ENCODE data around the gene GARIN1A.
"Not testable (repeated sequence)": the region's sequence is repeated elsewhere in the genome, so short reads cannot be mapped to it uniquely, and the experiment has no call there.

GARIN1A gene

DNA sequence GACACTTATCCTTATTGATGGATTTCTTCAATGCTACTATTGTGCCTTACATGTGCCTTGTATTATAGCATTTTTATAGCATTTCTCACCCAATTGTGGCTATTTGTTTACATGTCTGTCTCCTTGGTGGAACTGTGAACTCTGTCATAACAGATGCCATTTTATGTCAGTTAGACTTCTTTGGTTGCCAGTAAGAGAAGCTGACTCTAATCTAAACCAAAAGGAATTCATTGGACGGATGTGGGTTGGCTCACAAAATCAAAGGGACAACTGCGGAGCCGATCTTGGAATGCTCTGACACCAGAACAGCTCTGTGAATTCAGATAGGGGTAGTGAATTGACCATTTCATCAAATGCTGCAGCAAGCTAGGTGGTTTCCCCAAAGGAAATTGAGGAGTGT, 15.0 kb downstream of the GARIN1A start:
- DNase-seq = no peak

DNA sequence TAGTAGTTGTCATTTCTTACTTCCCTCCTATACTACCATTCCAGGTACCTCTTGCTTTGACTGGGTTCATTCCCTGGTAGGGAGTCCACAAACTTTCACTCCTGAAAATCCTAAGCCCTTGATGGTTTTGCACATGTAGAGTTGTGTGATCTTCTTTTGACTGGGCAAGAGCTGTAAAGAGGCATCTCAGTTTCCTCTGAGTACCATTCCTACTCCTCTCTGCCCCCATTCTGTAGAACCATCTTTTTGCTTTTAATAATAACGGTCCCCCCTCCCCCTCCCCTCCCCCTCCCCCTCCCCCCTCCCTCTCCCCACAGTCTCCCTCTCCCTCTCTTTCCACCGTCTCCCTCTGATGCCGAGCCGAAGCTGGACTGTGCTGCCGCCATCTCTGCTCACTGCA, 16.4 kb downstream of the GARIN1A start:
- DNase-seq = no peak

DNA sequence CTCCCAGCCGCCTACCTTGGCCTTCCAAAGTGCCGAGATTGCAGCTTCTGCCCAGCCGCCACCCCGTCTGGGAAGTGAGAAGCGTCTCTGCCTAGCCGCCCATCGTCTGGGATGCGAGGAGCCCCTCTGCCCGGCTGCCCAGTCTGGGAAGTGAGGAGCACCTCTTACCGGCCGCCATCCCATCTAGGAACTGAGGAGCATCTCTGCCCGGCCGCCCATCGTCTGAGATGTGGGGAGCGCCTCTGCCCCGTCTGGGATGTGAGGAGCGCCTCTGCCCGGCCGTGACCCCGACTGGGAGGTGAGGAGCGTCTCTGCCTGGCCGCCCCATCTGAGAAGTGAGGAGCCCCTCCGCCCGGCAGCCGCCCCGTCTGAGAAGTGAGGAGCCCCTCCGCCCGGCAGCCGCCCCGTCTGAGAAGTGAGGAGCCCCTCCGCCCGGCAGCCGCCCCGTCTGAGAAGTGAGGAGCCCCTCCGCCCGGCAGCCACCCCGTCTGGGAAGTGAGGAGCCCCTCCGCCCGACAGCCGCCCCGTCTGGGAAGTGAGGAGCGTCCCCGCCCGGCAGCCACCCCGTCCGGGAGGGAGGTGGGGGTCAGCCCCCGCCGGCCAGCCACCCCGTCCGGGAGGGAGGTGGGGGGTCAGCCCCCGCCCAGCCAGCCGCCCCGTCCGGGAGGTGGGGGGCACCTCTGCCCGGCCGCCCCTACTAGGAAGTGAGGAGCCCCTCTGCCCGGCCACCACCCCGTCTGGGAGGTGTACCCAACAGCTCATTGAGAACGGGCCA, 17.3 kb downstream of the GARIN1A start:
- not testable (repeated sequence) for DNase-seq

DNA sequence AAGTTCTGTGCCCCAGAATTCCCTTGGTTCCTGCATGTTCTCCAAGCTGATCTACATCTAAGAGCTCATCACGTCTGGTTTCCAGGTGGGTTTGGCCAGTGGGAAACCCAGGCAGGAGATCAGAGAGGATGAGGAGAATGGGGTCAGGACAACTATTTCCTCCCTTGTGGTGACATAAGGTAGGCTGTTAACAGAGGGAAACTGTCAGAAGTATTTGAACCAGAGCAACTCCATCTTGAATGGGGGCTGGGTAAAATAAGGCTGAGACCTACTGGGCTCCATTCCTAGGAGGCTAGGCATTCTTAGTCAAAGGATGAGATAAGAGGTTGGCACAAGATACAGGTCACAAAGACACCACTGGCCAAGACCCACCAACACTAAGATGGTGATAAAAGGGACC, 19.1 kb downstream of the GARIN1A start:
- DNase-seq = no peak

DNA sequence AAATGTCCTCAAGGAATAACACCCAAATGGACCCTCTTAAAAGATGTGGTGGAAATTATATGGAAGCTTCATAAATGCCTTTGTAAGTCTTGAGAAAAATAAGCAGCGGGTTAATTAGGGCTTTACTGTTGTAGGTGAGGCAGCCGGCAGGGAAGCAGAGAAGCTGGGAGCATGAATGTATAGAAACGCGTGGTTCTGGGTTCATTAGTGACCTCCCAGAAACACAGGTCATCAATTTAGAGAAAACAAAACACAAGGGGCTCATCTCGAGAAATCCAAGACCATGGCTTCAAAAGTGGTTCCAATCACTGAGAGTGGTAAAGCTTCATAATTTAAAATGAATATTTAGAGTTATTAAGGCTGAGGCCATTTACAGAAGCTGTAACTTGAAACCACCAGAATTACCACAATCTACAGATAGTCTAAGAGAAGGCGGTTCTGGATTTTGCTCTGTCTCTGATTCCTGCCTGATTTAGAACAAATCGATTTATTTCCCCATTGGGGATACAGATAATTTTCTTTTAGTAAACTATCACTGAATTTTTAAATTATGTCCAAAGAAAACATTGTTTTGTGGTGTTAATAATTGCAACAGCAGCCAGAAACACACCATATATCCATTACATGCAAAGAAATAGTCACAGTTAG, 20.7 kb downstream of the GARIN1A start:
- no peak for DNase-seq

DNA sequence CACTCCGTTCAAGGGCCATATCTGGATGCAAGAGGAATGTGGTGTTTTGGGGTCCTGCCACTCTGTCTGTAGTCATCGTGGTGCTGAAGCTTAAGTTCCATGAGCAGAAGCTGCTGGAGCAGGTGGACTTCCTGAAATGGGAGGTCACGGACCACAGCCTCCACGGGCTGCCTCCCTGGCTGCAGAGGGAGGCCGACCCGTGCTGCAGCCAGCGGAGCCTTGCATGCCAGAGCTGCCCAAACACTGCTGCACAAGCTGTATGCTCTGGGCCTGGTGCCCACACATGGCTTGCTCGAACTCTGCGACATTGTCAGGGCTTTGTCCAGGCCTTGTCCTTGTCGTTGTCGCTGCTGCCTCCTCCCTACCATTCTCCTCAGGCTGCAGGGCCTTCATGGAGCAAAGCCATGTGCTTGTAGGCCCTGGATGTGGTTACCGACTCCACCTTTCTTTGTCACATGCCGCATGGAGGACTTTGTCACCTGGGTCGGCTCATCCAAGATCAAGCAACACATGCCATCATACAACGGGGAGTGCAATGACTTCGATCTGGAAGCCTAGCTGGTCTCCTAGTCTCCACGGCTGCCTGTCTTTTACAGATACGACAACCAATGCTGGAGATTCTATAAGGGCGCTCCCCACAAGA, 21.4 kb downstream of the GARIN1A start:
- no peak for DNase-seq

DNA sequence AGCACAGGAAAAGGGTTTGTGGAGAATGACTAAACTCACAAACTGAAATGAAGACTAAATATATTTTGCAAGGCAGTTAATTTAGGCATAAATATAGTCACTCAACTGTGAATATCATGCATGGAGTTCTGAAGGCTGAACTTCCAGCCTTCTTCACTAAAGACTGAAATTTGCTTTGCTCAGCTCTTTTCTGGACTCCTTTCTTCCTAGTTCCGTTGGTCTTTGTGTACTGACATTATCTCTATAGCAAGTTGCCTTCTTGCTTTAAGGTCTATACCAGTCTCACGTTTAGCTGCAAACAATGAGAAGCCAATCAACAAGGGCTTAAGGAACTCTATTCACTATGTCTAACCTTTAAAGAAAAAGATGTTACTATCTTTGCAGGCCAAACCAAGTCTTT, 22.6 kb downstream of the GARIN1A start:
- no peak for DNase-seq

DNA sequence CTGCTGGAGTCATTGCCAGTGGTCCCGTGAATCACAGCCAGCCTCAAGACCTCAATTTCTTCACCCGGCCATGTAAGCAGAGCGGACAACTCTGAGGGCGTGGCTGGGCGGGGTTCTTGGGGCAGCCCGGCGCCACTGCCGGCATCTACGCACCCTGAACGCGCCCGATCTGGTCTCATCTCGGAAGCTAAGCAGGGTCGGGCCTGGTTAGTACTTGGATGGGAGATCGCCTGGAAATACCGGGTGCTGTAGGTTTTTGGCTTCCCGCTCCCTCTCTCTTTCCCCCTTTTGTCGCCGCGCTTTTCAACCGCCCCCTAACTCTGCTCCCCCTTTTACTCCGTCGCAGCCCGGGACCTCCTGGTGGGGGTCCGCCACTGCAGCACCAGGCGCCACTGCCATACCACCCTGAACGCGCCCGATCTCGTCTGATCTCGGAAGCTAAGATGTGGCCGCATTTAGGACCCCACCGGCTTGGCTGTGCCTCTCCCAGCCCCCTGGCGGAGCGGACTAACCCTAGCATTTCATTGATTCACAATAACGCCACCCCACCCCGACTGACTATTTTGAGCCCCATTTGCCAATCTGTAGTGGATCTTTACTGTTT, 25.3 kb downstream of the GARIN1A start:
- no peak for DNase-seq

DNA sequence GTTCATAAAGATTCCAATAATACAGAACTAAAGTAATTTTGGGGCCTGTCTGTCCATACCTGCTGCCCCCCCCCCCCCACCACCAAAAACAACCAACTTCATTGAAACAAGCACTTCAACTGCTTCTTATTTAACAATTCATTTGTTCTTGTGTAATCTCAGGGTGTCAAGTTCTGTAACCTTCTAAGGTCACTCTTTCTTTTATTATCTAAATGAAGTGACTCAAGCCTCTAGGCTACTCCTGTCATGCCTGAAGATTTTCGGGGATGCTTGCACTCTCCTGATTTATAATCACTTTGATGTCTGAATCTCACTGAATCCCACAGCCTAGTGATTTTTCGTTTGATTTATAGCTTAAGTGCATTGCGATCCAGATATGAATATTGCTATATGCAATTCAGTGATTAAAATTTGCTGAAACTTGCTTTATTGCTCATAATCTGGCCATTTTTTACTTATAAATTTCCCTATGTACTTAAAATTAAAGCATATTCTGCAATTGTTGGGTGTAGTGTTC, 27.2 kb downstream of the GARIN1A start:
- DNase-seq = no peak

DNA sequence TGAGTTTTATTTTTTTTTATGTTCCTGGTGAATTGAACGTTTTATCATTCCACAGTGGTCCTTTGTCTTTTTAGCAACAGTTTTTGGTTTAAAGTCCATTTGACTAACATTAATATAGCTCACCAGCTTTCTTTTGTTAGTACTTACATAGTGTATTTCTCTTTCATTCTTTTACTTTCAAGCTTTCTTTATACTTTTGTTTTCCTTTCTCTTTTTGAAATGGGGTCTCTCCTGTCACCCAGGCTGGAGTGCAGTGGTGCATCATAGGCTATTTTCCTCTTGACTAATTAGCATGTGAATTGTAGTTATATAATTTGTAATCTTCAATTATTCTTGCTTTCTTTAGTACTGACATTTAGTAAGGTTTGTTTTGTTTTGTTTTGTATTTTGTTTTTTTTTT, 27.8 kb downstream of the GARIN1A start:
- no peak for DNase-seq

DNA sequence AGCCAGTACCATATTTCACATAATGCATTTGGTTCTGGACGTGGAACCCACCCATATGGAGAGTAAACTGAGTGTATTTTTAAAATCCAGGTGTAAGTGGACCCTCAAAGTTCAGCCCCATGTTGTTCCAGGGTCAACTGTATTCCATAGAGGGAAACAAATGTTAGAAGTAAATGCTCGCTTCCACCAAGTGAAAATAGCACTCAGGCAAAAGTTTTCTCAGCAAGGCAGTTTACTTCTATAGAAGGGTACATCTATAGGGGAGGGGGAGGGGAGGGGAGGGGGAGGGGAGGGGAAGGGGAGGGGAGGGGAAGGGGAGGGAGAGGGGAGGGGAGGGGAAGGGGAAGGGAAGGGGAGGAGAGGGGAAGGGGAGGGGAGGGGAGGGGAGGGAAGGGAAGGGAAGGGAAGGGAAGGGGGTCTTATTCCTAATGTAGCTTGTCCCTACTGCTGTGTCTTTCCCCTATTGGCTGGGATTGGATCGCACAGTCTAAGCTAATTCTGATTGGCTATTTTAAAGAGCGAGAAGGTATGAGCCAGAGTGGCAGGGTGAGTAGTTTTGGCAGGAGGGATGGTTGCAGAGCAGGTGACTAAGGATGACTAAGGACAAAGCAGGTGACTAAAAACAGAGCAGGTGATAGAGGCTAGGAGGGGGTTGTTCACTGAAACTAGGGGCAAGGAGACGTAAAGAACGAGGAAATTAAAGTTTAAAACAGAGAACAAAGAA, 29.1 kb downstream of the GARIN1A start:
- DNase-seq = no peak

DNA sequence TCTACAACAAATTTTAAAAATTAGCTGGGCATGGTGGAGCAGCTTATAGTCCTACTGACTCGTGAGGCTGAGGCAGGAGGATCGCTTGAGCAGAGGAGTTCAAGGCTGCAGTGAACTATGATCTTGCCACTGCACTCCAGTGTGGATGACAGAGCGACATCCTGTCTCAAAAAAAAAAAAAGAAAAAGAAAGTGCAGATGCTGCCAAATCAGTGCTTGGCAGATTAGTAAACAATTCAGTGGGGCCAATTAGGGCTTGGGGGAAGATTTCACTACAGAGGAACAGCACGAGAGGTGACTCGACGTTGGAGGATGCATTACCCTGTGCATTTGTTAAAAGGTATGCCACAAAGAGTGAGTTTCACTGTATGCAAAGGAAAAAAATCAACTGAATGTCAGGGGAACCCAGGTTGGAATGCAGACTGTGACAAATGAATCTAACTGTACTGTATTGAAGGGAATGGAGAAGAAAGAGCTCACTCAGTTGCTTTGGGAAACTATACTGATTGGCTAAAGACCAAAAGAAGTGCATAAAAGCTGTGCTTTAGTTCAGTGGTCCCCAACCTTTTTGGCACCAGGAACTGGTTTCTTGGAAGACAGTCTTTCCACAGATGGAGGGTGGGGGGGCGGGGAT, 31.6 kb downstream of the GARIN1A start:
- DNase-seq = no peak

DNA sequence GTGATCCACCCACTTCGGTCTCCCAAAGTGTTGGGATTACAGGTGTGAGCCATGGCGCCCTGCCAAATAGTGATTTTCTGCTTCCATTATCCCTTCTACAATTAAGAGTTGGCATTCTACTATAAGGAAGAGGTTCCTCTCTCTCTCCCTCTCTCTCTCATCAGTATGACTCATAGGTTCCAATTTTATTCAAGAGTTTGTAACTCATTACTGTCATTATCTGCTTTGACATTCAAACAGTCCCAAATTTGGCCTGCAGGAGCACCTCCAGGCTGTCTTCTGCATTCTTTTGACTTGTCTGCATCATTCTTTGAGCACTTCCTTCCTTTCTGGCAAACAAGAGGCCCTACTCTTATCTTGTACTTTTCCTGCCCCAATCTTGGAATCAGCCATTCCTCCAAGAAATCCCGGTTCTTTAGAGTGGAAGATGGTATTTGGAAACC, 33.8 kb downstream of the GARIN1A start:
- DNase-seq = no peak

DNA sequence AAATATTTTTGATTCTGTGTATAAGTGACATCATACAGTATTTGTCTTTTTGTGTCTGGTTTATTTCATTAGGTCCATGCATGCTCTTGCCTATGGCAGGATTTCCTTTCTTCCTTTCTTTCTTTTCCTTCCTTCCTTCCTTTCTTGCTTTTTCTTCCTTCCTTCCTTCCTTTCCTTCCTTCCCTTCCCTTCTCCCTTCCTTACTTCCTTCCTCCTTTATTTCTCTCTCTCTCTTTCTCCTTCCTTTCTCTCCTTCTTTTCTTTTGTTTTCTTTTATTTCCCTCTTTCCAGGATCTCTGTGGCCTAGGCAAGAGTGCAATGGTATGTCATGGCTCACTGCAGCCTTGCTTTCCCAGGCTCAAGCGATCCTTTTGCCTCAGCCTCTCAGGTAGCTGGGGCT, 35.7 kb downstream of the GARIN1A start:
- no peak for DNase-seq

DNA sequence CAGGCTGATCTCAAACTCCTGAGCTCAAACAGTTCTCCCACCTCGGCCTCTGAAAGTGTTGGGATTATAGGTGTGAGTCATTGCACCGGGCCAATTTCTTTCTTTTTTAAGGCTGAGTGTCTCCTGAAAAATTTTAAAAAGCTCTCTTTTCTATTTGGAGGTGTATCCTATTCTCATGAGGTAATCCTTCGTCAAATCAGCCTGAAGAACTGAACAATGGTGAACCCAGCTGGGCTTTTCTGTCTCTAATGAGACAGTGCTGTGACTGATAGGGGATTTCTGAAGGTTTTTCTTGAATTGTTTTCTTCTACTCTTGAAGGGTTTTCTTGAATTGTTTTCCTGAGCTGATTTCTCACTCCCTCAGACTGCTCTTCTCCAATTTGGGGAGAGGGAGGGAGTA, 36.1 kb downstream of the GARIN1A start:
- no peak for DNase-seq

DNA sequence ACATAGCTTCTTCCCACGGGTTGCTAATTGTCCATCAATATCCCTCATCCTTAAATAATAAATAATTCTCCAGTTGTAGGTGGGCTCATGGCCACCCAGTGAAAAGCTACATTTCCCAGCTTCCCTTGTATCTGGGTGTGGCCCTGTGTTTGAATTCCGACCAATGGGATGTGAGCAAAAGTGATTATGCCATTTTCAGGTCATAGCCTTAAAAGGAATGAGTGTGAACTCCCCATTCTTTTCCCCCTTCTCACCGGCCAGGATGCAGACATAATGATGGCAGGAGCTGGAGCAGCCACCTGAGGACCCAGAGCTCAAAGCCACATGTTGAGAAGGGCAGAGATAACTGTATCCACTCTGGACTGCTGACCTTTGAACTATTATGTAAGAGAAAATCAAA, 36.7 kb downstream of the GARIN1A start:
- DNase-seq = no peak

DNA sequence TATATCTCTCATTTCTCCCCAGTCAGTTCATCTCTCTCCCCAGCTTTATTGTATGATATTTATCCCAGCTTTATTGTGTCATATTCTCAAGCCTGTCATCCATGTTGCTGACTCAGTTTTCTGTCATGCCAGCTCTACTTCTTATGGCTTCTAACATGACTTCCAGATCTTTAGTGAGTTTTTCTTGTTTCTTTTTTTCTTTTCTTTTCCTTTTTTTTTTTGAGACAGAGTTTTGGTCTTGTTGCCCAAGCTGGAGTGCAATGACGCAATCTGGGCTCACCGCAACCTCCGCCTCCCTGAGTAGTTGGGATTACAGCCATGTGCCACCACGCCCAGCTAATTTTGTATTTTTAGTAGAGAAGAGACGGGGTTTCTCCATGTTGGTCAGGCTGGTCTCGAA, 38.4 kb downstream of the GARIN1A start:
- no peak for DNase-seq

DNA sequence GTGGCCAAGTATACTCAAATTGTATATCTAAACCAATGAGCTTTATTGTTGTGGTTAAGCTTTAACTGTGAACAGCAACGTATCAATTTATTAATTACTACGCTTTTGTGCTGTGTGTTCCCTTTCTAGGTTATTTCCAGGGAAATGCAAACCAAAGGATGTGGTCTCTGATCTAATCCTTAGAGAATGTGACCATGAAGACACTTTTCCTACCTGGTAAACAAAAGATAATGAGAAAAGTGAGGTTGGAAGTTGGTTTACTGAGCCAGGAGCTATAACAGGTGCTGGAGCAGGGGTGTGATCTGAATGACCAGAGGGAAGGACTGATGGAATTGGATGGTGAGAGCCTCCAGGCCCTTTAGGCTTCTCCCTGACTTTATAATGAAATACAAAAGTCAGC, 41.7 kb downstream of the GARIN1A start:
- no peak for DNase-seq

DNA sequence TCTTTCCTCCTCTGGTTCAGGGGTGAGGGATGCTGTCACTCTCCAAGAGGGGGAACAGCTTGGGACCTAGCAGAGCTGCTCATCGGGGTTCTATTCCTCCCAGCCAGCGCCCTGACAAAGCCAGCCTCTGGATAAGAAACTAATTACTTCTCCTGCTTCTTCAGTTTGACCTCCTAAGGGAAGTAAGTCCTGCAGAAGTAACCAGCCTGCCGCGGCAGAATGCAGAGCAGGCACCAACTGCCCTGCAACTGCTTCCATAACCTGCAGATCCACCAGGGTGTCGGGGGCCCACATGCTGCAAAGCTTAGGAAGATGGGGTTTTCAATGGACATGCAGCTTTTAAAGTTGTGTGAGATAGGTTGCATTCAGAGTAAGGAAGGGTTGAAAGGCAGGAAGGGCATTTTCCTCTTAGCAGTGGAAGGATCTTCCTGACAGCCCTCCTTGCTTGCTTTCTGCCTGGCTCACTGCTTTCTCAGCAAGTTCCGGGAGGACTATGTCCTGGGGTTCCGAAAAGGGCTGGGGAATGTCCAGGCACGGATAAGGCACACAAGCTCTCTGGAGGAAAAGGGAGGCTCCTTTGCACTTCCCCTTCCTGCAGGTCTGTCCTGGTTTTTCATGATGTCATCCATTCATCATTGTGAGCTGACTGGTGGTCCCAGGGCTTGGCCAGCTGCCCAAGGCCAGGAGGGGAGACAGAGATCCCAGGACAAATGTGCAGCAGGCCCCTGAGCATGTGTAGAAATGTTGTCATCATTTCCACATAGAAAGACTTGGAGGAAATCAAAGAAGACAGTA, 42.8 kb downstream of the GARIN1A start:
- DNase-seq = no peak

DNA sequence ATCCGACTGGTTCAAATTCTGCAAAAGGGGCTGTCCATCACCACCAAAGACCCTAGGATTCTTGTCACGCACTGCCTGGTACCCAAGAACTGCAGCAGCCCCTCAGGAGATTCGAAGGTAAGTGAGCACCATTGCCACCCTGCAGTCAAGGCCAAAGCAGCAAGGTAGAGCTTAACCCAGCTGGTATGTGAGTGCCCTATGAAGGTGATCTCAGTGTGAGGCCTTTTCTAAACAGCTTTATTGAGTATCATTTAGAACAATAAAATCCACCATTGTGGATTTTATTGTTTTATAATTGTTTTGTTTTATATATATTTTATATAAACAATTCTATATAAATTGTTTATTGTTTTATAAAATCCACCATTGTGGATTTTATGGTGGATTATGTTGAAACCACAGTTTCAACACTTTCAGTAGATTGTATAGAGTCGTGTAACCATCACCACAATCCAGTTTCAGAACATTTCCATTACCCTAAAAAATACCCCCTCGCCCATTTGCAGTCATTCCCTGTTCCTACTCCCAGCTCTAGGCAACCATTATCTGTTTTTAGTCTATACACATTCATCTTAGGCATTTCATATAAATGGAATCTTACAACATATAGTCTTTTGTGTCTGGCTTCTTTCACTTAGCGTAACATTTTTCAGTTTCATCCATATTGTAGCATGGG, 47.0 kb downstream of the GARIN1A start:
- no peak for DNase-seq

DNA sequence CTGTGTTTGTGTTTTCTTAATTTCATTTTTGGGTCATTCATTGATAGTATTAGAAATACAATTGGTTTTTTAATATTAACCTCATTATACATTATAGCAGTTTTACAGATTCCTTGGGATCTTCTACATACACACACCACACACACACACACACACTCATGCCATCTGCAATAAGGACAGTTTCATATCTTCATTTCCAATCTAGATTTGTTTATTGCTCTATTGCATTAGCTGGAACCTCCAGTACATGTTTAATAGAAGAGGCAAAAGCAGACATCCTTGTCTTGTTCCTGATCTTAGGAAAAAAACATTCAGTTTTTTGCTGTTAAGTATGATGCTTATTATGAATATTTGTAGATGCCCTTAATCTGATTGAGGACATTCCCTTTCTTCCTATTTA, 49.3 kb downstream of the GARIN1A start:
- DNase-seq = no peak

Data from NCI-H446 (cell line).